ENCODE data around the gene TSPYL1.

DNA sequence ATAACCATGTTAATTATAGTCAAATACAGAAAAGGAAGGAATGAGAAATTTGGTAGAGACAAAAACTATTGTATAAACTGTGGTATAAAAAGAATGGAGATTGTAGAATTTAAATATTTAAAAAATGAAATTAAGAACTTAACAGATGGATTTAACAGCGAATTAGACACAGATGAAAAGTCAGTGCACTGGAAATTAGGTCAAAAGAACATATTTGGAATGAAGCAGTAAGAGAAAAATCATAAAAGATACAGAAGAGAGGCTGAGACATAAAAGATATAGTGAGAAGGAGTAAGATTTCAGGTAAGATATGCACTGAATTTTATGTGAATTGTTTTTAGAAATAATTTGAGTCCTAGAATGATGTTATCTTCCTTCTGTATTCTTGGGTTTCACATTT lies 39.9 kb downstream of the TSPYL1 start:
- TF ChIP-seq, protein P1, sequence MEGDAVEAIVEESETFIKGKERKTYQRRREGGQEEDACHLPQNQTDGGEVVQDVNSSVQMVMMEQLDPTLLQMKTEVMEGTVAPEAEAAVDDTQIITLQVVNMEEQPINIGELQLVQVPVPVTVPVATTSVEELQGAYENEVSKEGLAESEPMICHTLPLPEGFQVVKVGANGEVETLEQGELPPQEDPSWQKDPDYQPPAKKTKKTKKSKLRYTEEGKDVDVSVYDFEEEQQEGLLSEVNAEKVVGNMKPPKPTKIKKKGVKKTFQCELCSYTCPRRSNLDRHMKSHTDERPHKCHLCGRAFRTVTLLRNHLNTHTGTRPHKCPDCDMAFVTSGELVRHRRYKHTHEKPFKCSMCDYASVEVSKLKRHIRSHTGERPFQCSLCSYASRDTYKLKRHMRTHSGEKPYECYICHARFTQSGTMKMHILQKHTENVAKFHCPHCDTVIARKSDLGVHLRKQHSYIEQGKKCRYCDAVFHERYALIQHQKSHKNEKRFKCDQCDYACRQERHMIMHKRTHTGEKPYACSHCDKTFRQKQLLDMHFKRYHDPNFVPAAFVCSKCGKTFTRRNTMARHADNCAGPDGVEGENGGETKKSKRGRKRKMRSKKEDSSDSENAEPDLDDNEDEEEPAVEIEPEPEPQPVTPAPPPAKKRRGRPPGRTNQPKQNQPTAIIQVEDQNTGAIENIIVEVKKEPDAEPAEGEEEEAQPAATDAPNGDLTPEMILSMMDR (IDR thresholded peaks at IDR 0.05 in 2 of 3, conservative IDR thresholded peaks at IDR 0.05 in 1 of 3; ENCODE audit: borderline replicate concordance in 1 of 3, insufficient read depth in 1 of 3, low read depth in 2 of 3, low read length in 2 of 3), result no peak
- no peak for TF ChIP-seq SP1 (IDR thresholded peaks at IDR 0.05; ENCODE audit: low read depth)
- no peak for TF ChIP-seq POLR2A (IDR thresholded peaks at IDR 0.05; ENCODE audit: borderline replicate concordance, extremely low read depth, insufficient read depth, insufficient read length)
- no peak for TF ChIP-seq CEBPB (IDR thresholded peaks at IDR 0.05; ENCODE audit: low read depth)
- TF ChIP-seq ZNF274 (IDR thresholded peaks at IDR 0.05; ENCODE audit: low read depth, low read length), result no peak
- TF ChIP-seq EZH2 (IDR thresholded peaks at IDR 0.05), result no peak
- TF ChIP-seq, protein P2, sequence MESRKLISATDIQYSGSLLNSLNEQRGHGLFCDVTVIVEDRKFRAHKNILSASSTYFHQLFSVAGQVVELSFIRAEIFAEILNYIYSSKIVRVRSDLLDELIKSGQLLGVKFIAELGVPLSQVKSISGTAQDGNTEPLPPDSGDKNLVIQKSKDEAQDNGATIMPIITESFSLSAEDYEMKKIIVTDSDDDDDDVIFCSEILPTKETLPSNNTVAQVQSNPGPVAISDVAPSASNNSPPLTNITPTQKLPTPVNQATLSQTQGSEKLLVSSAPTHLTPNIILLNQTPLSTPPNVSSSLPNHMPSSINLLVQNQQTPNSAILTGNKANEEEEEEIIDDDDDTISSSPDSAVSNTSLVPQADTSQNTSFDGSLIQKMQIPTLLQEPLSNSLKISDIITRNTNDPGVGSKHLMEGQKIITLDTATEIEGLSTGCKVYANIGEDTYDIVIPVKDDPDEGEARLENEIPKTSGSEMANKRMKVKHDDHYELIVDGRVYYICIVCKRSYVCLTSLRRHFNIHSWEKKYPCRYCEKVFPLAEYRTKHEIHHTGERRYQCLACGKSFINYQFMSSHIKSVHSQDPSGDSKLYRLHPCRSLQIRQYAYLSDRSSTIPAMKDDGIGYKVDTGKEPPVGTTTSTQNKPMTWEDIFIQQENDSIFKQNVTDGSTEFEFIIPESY (IDR thresholded peaks at IDR 0.05; ENCODE audit: extremely low read depth, insufficient replicate concordance, low read length), result no peak
